Astrocyte (in vitro differentiated cells and primary cell): ENCODE results near the gene ENOX1. TPM values are rescaled to one million over a fixed set of nuclear protein-coding genes. Genes with fewer than 3 reads are reported as not detected.

Source experiments
- DNase-seq: peaks from one replicate; pipeline ENCODE4 v3.0.0-alpha.2; 2010; ENCODE audit warnings: low read depth
- FAIRE-seq: peaks from 2 replicates; lab custom pipeline; 2011; peaks lifted over from hg19 to GRCh38; lab: Jason Lieb, UNC
- H2AFZ ChIP-seq: 2 replicates; pipeline ENCODE4 v1.6.0; 2012; ENCODE audit warnings: low read depth, low read length, inconsistent platforms
- H3K27ac ChIP-seq: 2 replicates; pipeline ENCODE4 v1.5.1; 2011; ENCODE audit warnings: low read depth, low read length, inconsistent platforms
- H3K27me3 ChIP-seq: 2 replicates; pipeline ENCODE4 v1.6.0; 2011; ENCODE audit warnings: low read length, inconsistent platforms; ENCODE audit not compliant: insufficient read depth
- H3K36me3 ChIP-seq: 2 replicates; pipeline ENCODE4 v1.5.1; 2011; ENCODE audit warnings: low read length, inconsistent platforms; ENCODE audit not compliant: insufficient read depth
- H3K4me1 ChIP-seq: 2 replicates; pipeline ENCODE4 v1.5.1; 2011; ENCODE audit warnings: low read length, inconsistent platforms; ENCODE audit not compliant: insufficient read depth
- H3K4me2 ChIP-seq: 2 replicates; pipeline ENCODE4 v1.6.0; 2012; ENCODE audit warnings: low read length, inconsistent platforms
- H3K4me3 ChIP-seq: 2 replicates; pipeline ENCODE4 v1.5.1; 2011; ENCODE audit warnings: low read depth, mild to moderate bottlenecking, low read length, inconsistent platforms; ENCODE audit not compliant: insufficient read depth
- H3K79me2 ChIP-seq: 2 replicates; pipeline ENCODE4 v1.6.0; 2012; ENCODE audit warnings: mild to moderate bottlenecking, low read length, inconsistent platforms; ENCODE audit not compliant: insufficient read depth
- H3K9ac ChIP-seq: 2 replicates; pipeline ENCODE4 v1.6.0; 2012; ENCODE audit warnings: mild to moderate bottlenecking, low read length, inconsistent platforms
- H3K9me3 ChIP-seq: 2 replicates; pipeline ENCODE4 v1.5.1; 2012; ENCODE audit warnings: low read depth, mild to moderate bottlenecking, low read length, inconsistent platforms; ENCODE audit not compliant: insufficient read depth
- H4K20me1 ChIP-seq: 2 replicates; pipeline ENCODE4 v1.6.0; 2012; ENCODE audit warnings: low read length, inconsistent platforms; ENCODE audit not compliant: insufficient read depth
- H3K27ac Mint-ChIP-seq: one replicate; pipeline ENCODE4 v1.8.0; 2021; ENCODE audit warnings: mild to moderate bottlenecking, mixed read lengths; ENCODE audit not compliant: unreplicated experiment
- H3K27me3 Mint-ChIP-seq: one replicate; pipeline ENCODE4 v1.8.0; 2021; ENCODE audit warnings: low read depth, mixed read lengths; ENCODE audit not compliant: unreplicated experiment
- H3K36me3 Mint-ChIP-seq: one replicate; pipeline ENCODE4 v1.8.0; 2021; ENCODE audit warnings: low read depth, mixed read lengths; ENCODE audit not compliant: unreplicated experiment
- H3K4me1 Mint-ChIP-seq: one replicate; pipeline ENCODE4 v1.8.0; 2021; ENCODE audit warnings: low read depth, mixed read lengths; ENCODE audit not compliant: unreplicated experiment
- H3K4me3 Mint-ChIP-seq: one replicate; pipeline ENCODE4 v1.8.0; 2021; ENCODE audit warnings: mild to moderate bottlenecking, moderate library complexity, mixed read lengths; ENCODE audit not compliant: unreplicated experiment
- H3K9me3 Mint-ChIP-seq: one replicate; pipeline ENCODE4 v1.8.0; 2021; ENCODE audit warnings: mild to moderate bottlenecking, mixed read lengths; ENCODE audit not compliant: unreplicated experiment
- EZH2 ChIP-seq: IDR thresholded peaks from 2 replicates; pipeline ENCODE4 v1.6.1; 2012; ENCODE audit warnings: mild to moderate bottlenecking, low read length, inconsistent platforms; ENCODE audit not compliant: insufficient read depth
- total RNA-seq: library from RNA; stranded (reverse); gene quantifications from 2 replicates; pipeline ENCODE4 v1.2.1, GENCODE V29; 2021
- TF ChIP-seq, protein P1 (sequence below): IDR thresholded peaks from 2 replicates; pipeline ENCODE4 v1.5.1; 2011; ENCODE audit warnings: low read depth, mild to moderate bottlenecking, inconsistent platforms, low read length, moderate library complexity; ENCODE audit not compliant: insufficient read depth

The ENOX1 gene
- total RNA-seq, 1 donor from 2014 or later, result 2.3 TPM

DNA sequence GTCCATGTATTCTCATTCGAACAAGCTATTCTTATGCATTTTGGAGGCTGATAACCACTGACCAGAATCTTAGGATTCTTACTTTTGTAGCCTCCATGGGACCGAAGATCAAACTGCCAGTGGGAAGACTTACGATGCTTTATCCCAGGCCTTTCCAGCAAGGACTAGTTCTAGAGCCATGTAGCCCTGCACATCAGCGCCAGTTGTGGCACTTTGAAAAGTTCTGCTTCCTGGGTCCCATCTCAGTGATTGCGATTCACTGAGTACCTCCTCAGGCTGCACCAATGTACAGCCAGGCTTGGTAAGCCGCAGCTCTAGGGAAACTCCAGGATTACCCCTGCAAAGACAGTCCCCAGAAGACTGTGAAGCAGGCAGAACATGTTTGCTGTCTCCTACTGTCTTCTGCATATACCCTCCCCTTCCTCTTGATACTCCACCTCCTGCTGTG is 18.9 kb upstream of the ENOX1 start:
- Histone ChIP-seq H3K79me2 (no peaks in the 10 kb centered on the region), H4K20me1 (no peaks in the 10 kb centered on the region), H3K9me3 (no peaks in the 10 kb centered on the region), H3K4me1 (peaks cover 6% of the 10 kb centered on the region), H2AFZ (peak overlapping the region; percentile 45), H3K27me3 (peaks cover 4% of the 10 kb centered on the region), H3K9ac (no peak overlapping the region), H3K36me3 (no peaks in the 10 kb centered on the region), H3K4me3 (no peak overlapping the region), H3K4me2 (no peak overlapping the region), H3K27ac (no peak overlapping the region)
- no peak for FAIRE-seq
- Mint-ChIP-seq H3K27me3 (peaks cover 2% of the 10 kb centered on the region), H3K36me3 (no peaks in the 10 kb centered on the region), H3K4me1 (peaks cover 6% of the 10 kb centered on the region), H3K4me3 (no peak overlapping the region), H3K27ac (no peak overlapping the region), H3K9me3 (no peaks in the 10 kb centered on the region)
- DNase-seq, result no peak
- TF ChIP-seq, protein P1, sequence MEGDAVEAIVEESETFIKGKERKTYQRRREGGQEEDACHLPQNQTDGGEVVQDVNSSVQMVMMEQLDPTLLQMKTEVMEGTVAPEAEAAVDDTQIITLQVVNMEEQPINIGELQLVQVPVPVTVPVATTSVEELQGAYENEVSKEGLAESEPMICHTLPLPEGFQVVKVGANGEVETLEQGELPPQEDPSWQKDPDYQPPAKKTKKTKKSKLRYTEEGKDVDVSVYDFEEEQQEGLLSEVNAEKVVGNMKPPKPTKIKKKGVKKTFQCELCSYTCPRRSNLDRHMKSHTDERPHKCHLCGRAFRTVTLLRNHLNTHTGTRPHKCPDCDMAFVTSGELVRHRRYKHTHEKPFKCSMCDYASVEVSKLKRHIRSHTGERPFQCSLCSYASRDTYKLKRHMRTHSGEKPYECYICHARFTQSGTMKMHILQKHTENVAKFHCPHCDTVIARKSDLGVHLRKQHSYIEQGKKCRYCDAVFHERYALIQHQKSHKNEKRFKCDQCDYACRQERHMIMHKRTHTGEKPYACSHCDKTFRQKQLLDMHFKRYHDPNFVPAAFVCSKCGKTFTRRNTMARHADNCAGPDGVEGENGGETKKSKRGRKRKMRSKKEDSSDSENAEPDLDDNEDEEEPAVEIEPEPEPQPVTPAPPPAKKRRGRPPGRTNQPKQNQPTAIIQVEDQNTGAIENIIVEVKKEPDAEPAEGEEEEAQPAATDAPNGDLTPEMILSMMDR, result no peak
- TF ChIP-seq EZH2, result no peak

DNA sequence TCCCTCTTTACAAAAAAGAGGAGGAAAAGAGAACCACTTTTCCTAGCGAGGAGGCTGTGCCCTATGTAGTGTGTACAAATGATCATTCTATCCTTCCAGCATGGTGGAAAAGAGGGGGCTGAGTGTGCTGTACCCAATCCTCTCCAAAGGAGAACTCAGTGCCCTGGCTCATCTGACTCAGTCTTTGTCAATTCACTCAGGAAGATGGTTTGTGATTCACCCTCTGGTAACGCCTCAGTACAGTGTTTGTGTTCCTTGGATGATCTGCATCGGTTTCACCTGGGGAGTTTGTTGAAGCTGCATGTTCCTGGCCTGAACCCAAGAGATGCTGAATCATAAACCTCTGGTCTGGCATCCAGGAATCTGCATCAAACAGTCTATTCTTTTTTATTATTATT is 18.3 kb upstream of the ENOX1 start:
- no peaks in the 10 kb centered on the region for H3K79me2 ChIP-seq
- no peaks in the 10 kb centered on the region for H3K36me3 ChIP-seq
- H3K27ac ChIP-seq, result peak overlapping the region; percentile 68
- DNase-seq (peak; percentile 89), FAIRE-seq (peak; percentile 100)
- H3K27me3 ChIP-seq, result peaks cover 4% of the 10 kb centered on the region
- peaks cover 6% of the 10 kb centered on the region for H3K4me1 Mint-ChIP-seq
- peaks cover under 1% of the 10 kb centered on the region for H3K27me3 Mint-ChIP-seq
- peaks cover 6% of the 10 kb centered on the region for H3K4me1 ChIP-seq
- peak overlapping the region; percentile 60 for H3K4me3 Mint-ChIP-seq
- no peaks in the 10 kb centered on the region for H4K20me1 ChIP-seq
- no peaks in the 10 kb centered on the region for H3K36me3 Mint-ChIP-seq
- no peaks in the 10 kb centered on the region for H3K9me3 ChIP-seq
- H3K9me3 Mint-ChIP-seq, result no peaks in the 10 kb centered on the region
- H2AFZ ChIP-seq, result peak overlapping the region; percentile 49
- H3K4me3 ChIP-seq, result peak overlapping the region; percentile 38
- H3K4me2 ChIP-seq, result peak overlapping the region; percentile 82
- TF ChIP-seq EZH2, result no peak
- TF ChIP-seq, protein P1, result no peak
- peak overlapping the region; percentile 91 for H3K27ac Mint-ChIP-seq
- H3K9ac ChIP-seq, result peak overlapping the region; percentile 52

DNA sequence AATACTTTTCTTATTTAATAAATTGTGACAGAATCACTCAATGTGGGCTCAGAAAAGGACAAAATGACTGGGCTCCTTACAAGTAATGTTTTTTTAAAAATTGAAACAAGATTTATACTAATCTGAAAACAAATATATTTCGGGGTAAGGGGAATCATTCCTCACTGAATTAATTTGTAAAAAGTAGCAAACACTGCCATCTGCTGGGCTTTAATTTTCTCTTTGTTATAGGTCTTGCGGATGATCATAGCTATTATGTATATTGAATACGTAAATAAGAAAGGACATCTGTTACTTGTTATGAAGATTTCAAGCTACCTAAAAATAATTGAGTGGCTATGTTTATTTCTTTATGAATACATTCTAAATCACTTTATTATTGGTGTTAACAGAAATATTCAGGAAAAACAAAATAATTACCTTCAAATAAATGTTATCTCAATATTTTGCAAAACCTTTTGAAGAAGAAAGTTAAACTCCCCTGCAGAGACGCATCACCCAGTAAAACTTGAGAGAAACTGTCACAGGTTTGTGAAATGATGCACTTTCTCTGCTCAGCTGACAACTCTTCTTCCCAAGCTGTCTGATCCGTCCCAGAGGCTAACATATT is 17.8 kb upstream of the ENOX1 start:
- Histone ChIP-seq H3K27ac (peak overlapping the region; percentile 68), H3K79me2 (no peaks in the 10 kb centered on the region), H3K36me3 (no peaks in the 10 kb centered on the region), H3K9ac (peak overlapping the region; percentile 52), H3K27me3 (peaks cover 4% of the 10 kb centered on the region), H3K9me3 (no peaks in the 10 kb centered on the region), H4K20me1 (no peaks in the 10 kb centered on the region), H3K4me2 (peak overlapping the region; percentile 82), H3K4me3 (peak overlapping the region; percentile 38), H3K4me1 (peaks cover 6% of the 10 kb centered on the region), H2AFZ (peak overlapping the region; percentile 49)
- FAIRE-seq (peak; percentile 56), DNase-seq (peak; percentile 44)
- TF ChIP-seq, protein P1, result peak; percentile 36
- TF ChIP-seq EZH2, result no peak
- H3K4me3 Mint-ChIP-seq, result peak overlapping the region; percentile 60
- H3K27ac Mint-ChIP-seq, result peak overlapping the region; percentile 91
- H3K27me3 Mint-ChIP-seq, result no peaks in the 10 kb centered on the region
- H3K9me3 Mint-ChIP-seq, result no peaks in the 10 kb centered on the region
- no peaks in the 10 kb centered on the region for H3K36me3 Mint-ChIP-seq
- peaks cover 6% of the 10 kb centered on the region for H3K4me1 Mint-ChIP-seq
